Prostate gland (tissue), 2 donors: Measurements from ENCODE around the gene JADE2.

Source experiments
- POLR2A ChIP-seq: fragments of 450-650 bp; IDR thresholded peaks from one replicate; pipeline ENCODE4 v1.6.1; 2016; ENCODE audit warnings: antibody characterized with exemption, mild to moderate bottlenecking
- POLR2AphosphoS5 ChIP-seq: sonication (generic); formaldehyde crosslinking; IDR thresholded peaks from one replicate; pipeline ENCODE4 v1.6.1; 2017; ENCODE audit warnings: antibody characterized with exemption
- TF ChIP-seq, protein P1 (sequence below), 4 experiments: fragments of 200-600 bp in 2 of 4; fragments of 450-650 bp in 2 of 4; sonication (generic) in 2 of 4; IDR thresholded peaks; 1 replicate in 3 of 4; 2 replicates in 1 of 4; pipeline ENCODE4 v1.5.1; 2016 to 2019; ENCODE audit warnings: antibody characterized with exemption in 4 of 4, mild to moderate bottlenecking in 2 of 4, moderate library complexity in 2 of 4

DNA sequence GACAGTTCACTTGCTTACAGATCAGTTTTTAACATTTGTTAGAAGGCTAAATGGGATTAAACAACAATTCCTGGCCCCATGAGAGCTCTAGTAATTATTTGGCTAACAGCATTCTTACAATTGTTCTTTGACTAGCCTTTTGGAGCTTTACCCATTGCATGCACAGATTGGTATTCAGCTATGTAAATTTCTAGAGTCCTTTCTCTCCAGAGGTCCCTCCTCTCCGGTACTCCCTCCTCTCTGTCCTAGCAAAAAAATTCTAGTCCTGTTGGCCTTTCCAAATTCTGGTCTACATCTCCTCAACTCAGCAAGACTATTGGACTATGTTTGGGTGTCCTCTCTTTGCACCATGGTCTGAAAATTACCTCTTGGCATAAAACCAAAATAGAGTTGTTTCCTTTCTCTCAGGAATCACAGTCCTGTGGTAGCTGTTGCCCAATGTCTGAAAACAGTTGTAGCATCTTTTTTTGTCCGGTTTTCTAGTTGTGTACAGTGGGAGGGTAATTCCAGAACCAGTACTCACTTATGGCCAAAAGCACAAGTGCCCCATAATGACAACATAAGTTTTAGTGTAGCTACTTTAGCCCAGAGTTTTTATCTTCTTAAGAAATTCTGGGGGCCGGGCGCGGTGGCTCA lies 89.1 kb downstream of the JADE2 start:
- TF ChIP-seq, protein P1, sequence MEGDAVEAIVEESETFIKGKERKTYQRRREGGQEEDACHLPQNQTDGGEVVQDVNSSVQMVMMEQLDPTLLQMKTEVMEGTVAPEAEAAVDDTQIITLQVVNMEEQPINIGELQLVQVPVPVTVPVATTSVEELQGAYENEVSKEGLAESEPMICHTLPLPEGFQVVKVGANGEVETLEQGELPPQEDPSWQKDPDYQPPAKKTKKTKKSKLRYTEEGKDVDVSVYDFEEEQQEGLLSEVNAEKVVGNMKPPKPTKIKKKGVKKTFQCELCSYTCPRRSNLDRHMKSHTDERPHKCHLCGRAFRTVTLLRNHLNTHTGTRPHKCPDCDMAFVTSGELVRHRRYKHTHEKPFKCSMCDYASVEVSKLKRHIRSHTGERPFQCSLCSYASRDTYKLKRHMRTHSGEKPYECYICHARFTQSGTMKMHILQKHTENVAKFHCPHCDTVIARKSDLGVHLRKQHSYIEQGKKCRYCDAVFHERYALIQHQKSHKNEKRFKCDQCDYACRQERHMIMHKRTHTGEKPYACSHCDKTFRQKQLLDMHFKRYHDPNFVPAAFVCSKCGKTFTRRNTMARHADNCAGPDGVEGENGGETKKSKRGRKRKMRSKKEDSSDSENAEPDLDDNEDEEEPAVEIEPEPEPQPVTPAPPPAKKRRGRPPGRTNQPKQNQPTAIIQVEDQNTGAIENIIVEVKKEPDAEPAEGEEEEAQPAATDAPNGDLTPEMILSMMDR (IDR thresholded peaks at IDR 0.05) = no peak
- TF ChIP-seq POLR2A = no peak
- no peak for TF ChIP-seq POLR2AphosphoS5
